ENCODE measurements around the gene TMC1. TPM values are rescaled to one million over a fixed set of nuclear protein-coding genes. Genes with fewer than 3 reads are reported as not detected.
"Not testable (repeated sequence)": the region's sequence is repeated elsewhere in the genome, so short reads cannot be mapped to it uniquely, and the experiment has no call there.

Gene TMC1
- total RNA-seq, 1 experiment from 2014 or later = 0.36 TPM

GRCh38 chr9:72477930-72478518 is 43.4 kb upstream of the TMC1 start:
- DNase-seq (ENCODE audit: low read depth, low spot score) = peak; percentile 58
- BruUV-seq (replicated peaks) = no TSS peak
- intact Hi-C loops (cut with micrococcal nuclease; ENCODE audit: unreplicated experiment) = no loop called here
- TF ChIP-seq TCF7L2 (IDR thresholded peaks at IDR 0.05; ENCODE audit: low read depth, low read length) (peak; percentile 60), CTCF (IDR thresholded peaks at IDR 0.05) (no peak)
- Histone ChIP-seq H3K27ac (ENCODE audit: low read length) (peak overlapping the region; percentile 86), H3K9me3 (ENCODE audit: control insufficient read depth, insufficient read depth, low read depth, low read length) (no peaks in the 10 kb centered on the region), H3K4me3 (ENCODE audit: low read depth in 2 of 2, low read length in 2 of 2) (peak overlapping the region in 1 of 2 experiments; percentile 16; a peak in 2 of 4 replicates), H3K36me3 (ENCODE audit: control insufficient read depth, insufficient read depth, low read length) (no peaks in the 10 kb centered on the region), H3K27me3 (ENCODE audit: control insufficient read depth, insufficient read depth, low read length) (no peaks in the 10 kb centered on the region), H3K4me1 (ENCODE audit: control insufficient read depth, insufficient read depth, low read length) (peaks cover 21% of the 10 kb centered on the region)
- ATAC-seq = peak; percentile 91
- CTCF ChIA-PET = no interaction called here
- POLR2A ChIA-PET = interaction anchor here (0.5 kb wide), 1 partner anchor 100 kb away, joined by 4 read pairs; no protein-coding TSS in a partner anchor
- in situ Hi-C loops (cut with HindIII; ENCODE audit: low pct_unique_long_range_greater_than_20kb, low sequenced_read_pairs) = no loop called here

- Histone ChIP-seq H3K36me3 (ENCODE audit: control insufficient read depth, insufficient read depth, low read length) (no peaks in the 10 kb centered on the region), H3K4me1 (ENCODE audit: control insufficient read depth, insufficient read depth, low read length) (peaks cover 22% of the 10 kb centered on the region), H3K4me3 (ENCODE audit: low read depth in 2 of 2, low read length in 2 of 2) (no peak overlapping the region), H3K9me3 (ENCODE audit: control insufficient read depth, insufficient read depth, low read depth, low read length) (no peaks in the 10 kb centered on the region), H3K27ac (ENCODE audit: low read length) (peak overlapping the region; percentile 86), H3K27me3 (ENCODE audit: control insufficient read depth, insufficient read depth, low read length) (no peaks in the 10 kb centered on the region)
- in situ Hi-C loops (cut with HindIII; ENCODE audit: low pct_unique_long_range_greater_than_20kb, low sequenced_read_pairs) (no loop called here), intact Hi-C loops (cut with micrococcal nuclease; ENCODE audit: unreplicated experiment) (no loop called here)
- TF ChIP-seq SIN3A (IDR thresholded peaks at IDR 0.05; ENCODE audit: borderline replicate concordance, insufficient read depth, low read depth, low read length) = no peak
- TF ChIP-seq CTCF (IDR thresholded peaks at IDR 0.05) = no peak
- no peak for TF ChIP-seq REST (IDR thresholded peaks at IDR 0.05; ENCODE audit: insufficient read depth in 1 of 2, low read depth in 2 of 2, low read length in 1 of 2)
- TF ChIP-seq TCF7L2 (IDR thresholded peaks at IDR 0.05; ENCODE audit: low read depth, low read length) = no peak
- ChIA-PET CTCF (no interaction called here), POLR2A (interaction anchor here (0.6 kb wide), 1 partner anchor 94 kb away, joined by 5 read pairs; no protein-coding TSS in a partner anchor)
- DNase-seq (ENCODE audit: low read depth, low spot score) (no peak), ATAC-seq (no peak)
- no TSS peak for BruUV-seq (replicated peaks)
Measured at GRCh38 chr9:72478966-72479365, 42.4 kb upstream of the TMC1 start.

- H3K36me3 ChIP-seq (ENCODE audit: control insufficient read depth, insufficient read depth, low read length); H3K4me3 ChIP-seq (ENCODE audit: low read depth in 2 of 2, low read length in 2 of 2); H3K9me3 ChIP-seq (ENCODE audit: control insufficient read depth, insufficient read depth, low read depth, low read length); H3K27me3 ChIP-seq (ENCODE audit: control insufficient read depth, insufficient read depth, low read length); DNase-seq (ENCODE audit: low read depth, low spot score); in situ Hi-C loops (cut with HindIII; ENCODE audit: low pct_unique_long_range_greater_than_20kb, low sequenced_read_pairs); ATAC-seq; POLR2A ChIA-PET; intact Hi-C loops (cut with micrococcal nuclease; ENCODE audit: unreplicated experiment); CTCF ChIA-PET; H3K27ac ChIP-seq (ENCODE audit: low read length); BruUV-seq (replicated peaks): not testable (repeated sequence)
- H3K4me1 ChIP-seq (ENCODE audit: control insufficient read depth, insufficient read depth, low read length) = peaks cover 25% of the 10 kb centered on the region
Measured at GRCh38 chr9:72480261-72480660, 41.1 kb upstream of the TMC1 start.

Data from Panc1 (cell line).